ENCODE data around the gene TAS2R10. TPM values are rescaled to one million over a fixed set of nuclear protein-coding genes. Genes with fewer than 3 reads are reported as not detected.

Gene TAS2R10
- polyA plus RNA-seq, 1 donor (not counting 4 experiments of a cell fraction or from before 2014, with no cell fraction given), result 0.22 TPM

- no peak for FAIRE-seq
- H3K4me3 ChIP-seq (ENCODE audit: control insufficient read depth in 2 of 3, extremely low read depth in 1 of 3, insufficient read depth in 2 of 3, low read depth in 1 of 3, low read length in 3 of 3), result no peak within 1 kb of the TSS
- no peak within 1 kb of the TSS for H3K4me2 ChIP-seq (ENCODE audit: control insufficient read depth, extremely low read depth, insufficient read depth, low read depth, low read length)
- no peak within 1 kb of the TSS for H3K9ac ChIP-seq (ENCODE audit: control insufficient read depth, extremely low read depth, insufficient read depth, low read length)
- H3K27ac ChIP-seq (ENCODE audit: control insufficient read depth, insufficient read depth, low read length), result no peak within 1 kb of the TSS
- H3K9me1 ChIP-seq (ENCODE audit: control insufficient read depth, extremely low read depth, insufficient read depth, low read length), result no peaks in the 10 kb centered on the region
- H3K27me3 ChIP-seq (ENCODE audit: control insufficient read depth, extremely low read depth, insufficient read depth, low read length), result no peaks in the 10 kb centered on the region
- DNase-seq (ENCODE audit: low read depth, low spot score), result no peak
- no peaks in the 10 kb centered on the region for H3K4me1 ChIP-seq (ENCODE audit: control insufficient read depth, extremely low read depth, insufficient read depth, low read length)
- TF ChIP-seq EZH2 (IDR thresholded peaks at IDR 0.05; ENCODE audit: low read length) (no peak), CTCF (optimal IDR thresholded peaks at IDR 0.05 in 1 of 3, IDR thresholded peaks at IDR 0.05 in 1 of 3, conservative IDR thresholded peaks at IDR 0.05 in 1 of 3; ENCODE audit: extremely low read depth in 1 of 3, insufficient read depth in 2 of 3, low read length in 3 of 3) (no peak)
- dilution Hi-C loops (cut with MboI; ENCODE audit: extremely low pct_ligation_motif_present, low sequenced_read_pairs), result no loop called here
- H4K20me1 ChIP-seq (ENCODE audit: control insufficient read depth, extremely low read depth, insufficient read depth, low read length), result no peaks in the 10 kb centered on the region
- no peaks in the 10 kb centered on the region for H3K79me2 ChIP-seq (ENCODE audit: control insufficient read depth, insufficient read depth, low read length)
- H3K9me3 ChIP-seq (ENCODE audit: control insufficient read depth, low read depth, low read length), result no peaks in the 10 kb centered on the region
- H2AFZ ChIP-seq (ENCODE audit: control insufficient read depth, low read length), result no peak within 1 kb of the TSS
- no peaks in the 10 kb centered on the region for H3K36me3 ChIP-seq (ENCODE audit: control insufficient read depth in 2 of 2, extremely low read depth in 1 of 2, insufficient read depth in 2 of 2, low read length in 2 of 2)
These were observed 23.3 kb upstream of the TAS2R10 start, which contains the start of gene PRR4 for GRCh38 chr12:10849425-10849878. TSS of gene PRR4 (minus strand) at chr12:10849475. CDS start at chr12:10849437, 38 bp downstream.

GRCh38 chr12:10847744-10848143, 21.6 kb upstream of the TAS2R10 start:
- Histone ChIP-seq H3K27ac (ENCODE audit: control insufficient read depth, insufficient read depth, low read length) (no peak overlapping the region), H3K36me3 (ENCODE audit: control insufficient read depth in 2 of 2, extremely low read depth in 1 of 2, insufficient read depth in 2 of 2, low read length in 2 of 2) (no peaks in the 10 kb centered on the region), H3K27me3 (ENCODE audit: control insufficient read depth, extremely low read depth, insufficient read depth, low read length) (no peaks in the 10 kb centered on the region), H3K9ac (ENCODE audit: control insufficient read depth, extremely low read depth, insufficient read depth, low read length) (no peak overlapping the region), H4K20me1 (ENCODE audit: control insufficient read depth, extremely low read depth, insufficient read depth, low read length) (no peaks in the 10 kb centered on the region), H3K9me1 (ENCODE audit: control insufficient read depth, extremely low read depth, insufficient read depth, low read length) (no peaks in the 10 kb centered on the region), H3K4me2 (ENCODE audit: control insufficient read depth, extremely low read depth, insufficient read depth, low read depth, low read length) (no peak overlapping the region), H2AFZ (ENCODE audit: control insufficient read depth, low read length) (no peak overlapping the region), H3K79me2 (ENCODE audit: control insufficient read depth, insufficient read depth, low read length) (no peaks in the 10 kb centered on the region), H3K4me1 (ENCODE audit: control insufficient read depth, extremely low read depth, insufficient read depth, low read length) (no peaks in the 10 kb centered on the region), H3K4me3 (ENCODE audit: control insufficient read depth in 2 of 3, extremely low read depth in 1 of 3, insufficient read depth in 2 of 3, low read depth in 1 of 3, low read length in 3 of 3) (no peak overlapping the region), H3K9me3 (ENCODE audit: control insufficient read depth, low read depth, low read length) (no peaks in the 10 kb centered on the region)
- dilution Hi-C loops (cut with MboI; ENCODE audit: extremely low pct_ligation_motif_present, low sequenced_read_pairs), result no loop called here
- TF ChIP-seq CTCF (optimal IDR thresholded peaks at IDR 0.05 in 1 of 3, IDR thresholded peaks at IDR 0.05 in 1 of 3, conservative IDR thresholded peaks at IDR 0.05 in 1 of 3; ENCODE audit: extremely low read depth in 1 of 3, insufficient read depth in 2 of 3, low read length in 3 of 3) (no peak), EZH2 (IDR thresholded peaks at IDR 0.05; ENCODE audit: low read length) (no peak)
- DNase-seq (ENCODE audit: low read depth, low spot score), result no peak
- no peak for FAIRE-seq

Measured in keratinocyte (primary cell).